AG04450 (cell line): ENCODE data around the gene PGA4. TPM values are rescaled to one million over a fixed set of nuclear protein-coding genes. Genes with fewer than 3 reads are reported as not detected.
"Not testable (repeated sequence)": the region's sequence is repeated elsewhere in the genome, so short reads cannot be mapped to it uniquely, and the experiment has no call there.

Experiments
- CTCF ChIA-PET: fragments of 300-600, 350-600 bp; formaldehyde crosslinking; extraction: SDS; loops from one replicate; lab custom pipeline; 2022; ENCODE audit warnings: antibody characterized with exemption, inconsistent platforms; lab: Charles Lee
- POLR2A ChIA-PET: fragments of 350-600 bp; formaldehyde crosslinking; extraction: SDS; loops from one replicate; lab custom pipeline; 2021; ENCODE audit warnings: antibody characterized with exemption, inconsistent platforms; lab: Yijun Ruan, JAX
- DNase-seq: peaks from one replicate; pipeline ENCODE4 v3.0.0-alpha.2; 2011; ENCODE audit warnings: low read depth, low spot score
- H3K27ac ChIP-seq: one replicate; pipeline ENCODE4 v1.5.1; 2012; ENCODE audit warnings: low read depth, low read length, control low read depth
- H3K27me3 ChIP-seq: one replicate; pipeline ENCODE4 v1.6.0; 2012; ENCODE audit warnings: low read length; ENCODE audit not compliant: control insufficient read depth, insufficient read depth
- H3K4me3 ChIP-seq: 2 replicates; pipeline ENCODE4 v1.5.1; 2011; ENCODE audit warnings: mild to moderate bottlenecking, low read depth, low read length, control low read depth
- H3K9me3 ChIP-seq: 2 replicates; pipeline ENCODE4 v1.5.1; 2012; ENCODE audit warnings: low read length; ENCODE audit not compliant: control insufficient read depth, insufficient read depth
- polyA plus RNA-seq: library from polyadenylated mRNA; depleted of rRNA; stranded (reverse); fragments of >200 nt; gene quantifications from 2 replicates; pipeline ENCODE4 v1.2.3, GENCODE V29; 2011
- TF ChIP-seq, protein P1 (sequence below): IDR thresholded peaks from 2 replicates; pipeline ENCODE4 v1.5.1; 2011; ENCODE audit warnings: low read depth, low read length, control low read depth, inconsistent platforms

Gene PGA4
- polyA plus RNA-seq, 1 experiment, result 0.82 TPM

DNA sequence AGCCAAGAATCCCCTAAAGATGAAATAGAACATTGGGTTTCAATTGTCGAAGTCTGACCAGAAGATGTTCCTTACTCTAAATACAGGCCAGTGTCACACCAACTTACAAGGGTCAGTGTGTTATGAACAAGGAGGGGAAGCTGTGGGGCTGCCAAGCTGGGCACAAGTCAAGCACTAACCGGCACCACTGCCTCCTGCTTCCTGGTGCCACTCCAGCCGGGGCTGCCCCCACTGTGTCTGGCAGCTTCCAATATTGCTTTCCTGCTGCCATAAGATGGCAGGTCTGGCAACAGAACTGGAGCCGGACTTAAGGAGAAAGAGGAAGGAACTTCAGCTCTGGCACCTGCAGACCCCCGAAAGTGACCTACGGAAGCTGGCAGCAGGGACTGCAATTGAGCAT lies 47.2 kb upstream of the PGA4 start:
- ChIA-PET CTCF (interaction anchor here (0.9 kb wide), 1 partner anchor 13 kb away, joined by 3 read pairs; no protein-coding TSS in a partner anchor), POLR2A (no interaction called here)
- TF ChIP-seq, protein P1, sequence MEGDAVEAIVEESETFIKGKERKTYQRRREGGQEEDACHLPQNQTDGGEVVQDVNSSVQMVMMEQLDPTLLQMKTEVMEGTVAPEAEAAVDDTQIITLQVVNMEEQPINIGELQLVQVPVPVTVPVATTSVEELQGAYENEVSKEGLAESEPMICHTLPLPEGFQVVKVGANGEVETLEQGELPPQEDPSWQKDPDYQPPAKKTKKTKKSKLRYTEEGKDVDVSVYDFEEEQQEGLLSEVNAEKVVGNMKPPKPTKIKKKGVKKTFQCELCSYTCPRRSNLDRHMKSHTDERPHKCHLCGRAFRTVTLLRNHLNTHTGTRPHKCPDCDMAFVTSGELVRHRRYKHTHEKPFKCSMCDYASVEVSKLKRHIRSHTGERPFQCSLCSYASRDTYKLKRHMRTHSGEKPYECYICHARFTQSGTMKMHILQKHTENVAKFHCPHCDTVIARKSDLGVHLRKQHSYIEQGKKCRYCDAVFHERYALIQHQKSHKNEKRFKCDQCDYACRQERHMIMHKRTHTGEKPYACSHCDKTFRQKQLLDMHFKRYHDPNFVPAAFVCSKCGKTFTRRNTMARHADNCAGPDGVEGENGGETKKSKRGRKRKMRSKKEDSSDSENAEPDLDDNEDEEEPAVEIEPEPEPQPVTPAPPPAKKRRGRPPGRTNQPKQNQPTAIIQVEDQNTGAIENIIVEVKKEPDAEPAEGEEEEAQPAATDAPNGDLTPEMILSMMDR, result no peak
- H3K27me3 ChIP-seq, result peaks cover 50% of the 10 kb centered on the region
- DNase-seq, result no peak
- H3K9me3 ChIP-seq, result no peaks in the 10 kb centered on the region; the same call in 1 of the 2 replicates
- H3K4me3 ChIP-seq, result no peak overlapping the region
- no peak overlapping the region for H3K27ac ChIP-seq

DNA sequence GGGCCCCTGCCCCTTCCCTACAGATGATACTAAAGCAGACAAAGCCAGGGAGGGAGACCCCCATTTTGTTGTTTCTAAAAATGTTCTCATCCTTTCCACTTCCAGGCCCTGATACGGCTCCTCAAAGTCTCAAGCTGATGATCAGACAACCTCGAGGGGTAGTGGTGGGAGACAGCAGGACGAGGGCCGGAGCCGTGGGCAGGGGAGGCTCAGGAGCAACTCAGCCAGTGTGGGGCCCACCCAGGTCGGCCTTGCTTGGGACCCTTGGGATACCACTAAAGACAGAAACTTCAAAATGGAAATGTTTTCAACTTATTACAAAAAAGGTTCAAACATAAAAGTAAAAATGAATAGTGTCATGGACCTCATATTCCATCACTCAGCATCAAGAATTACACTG lies 45.7 kb upstream of the PGA4 start:
- TF ChIP-seq, protein P1, result no peak
- CTCF ChIA-PET, result interaction anchor here (0.7 to 1.4 kb wide), 2 partner anchors 113 to 209 kb away, joined by 3 read pairs; no protein-coding TSS in a partner anchor
- H3K27me3 ChIP-seq, result peaks cover 45% of the 10 kb centered on the region
- POLR2A ChIA-PET, result no interaction called here
- no peak overlapping the region for H3K27ac ChIP-seq
- no peak overlapping the region for H3K4me3 ChIP-seq
- H3K9me3 ChIP-seq, result no peaks in the 10 kb centered on the region; the same call in 1 of the 2 replicates
- DNase-seq, result no peak

DNA sequence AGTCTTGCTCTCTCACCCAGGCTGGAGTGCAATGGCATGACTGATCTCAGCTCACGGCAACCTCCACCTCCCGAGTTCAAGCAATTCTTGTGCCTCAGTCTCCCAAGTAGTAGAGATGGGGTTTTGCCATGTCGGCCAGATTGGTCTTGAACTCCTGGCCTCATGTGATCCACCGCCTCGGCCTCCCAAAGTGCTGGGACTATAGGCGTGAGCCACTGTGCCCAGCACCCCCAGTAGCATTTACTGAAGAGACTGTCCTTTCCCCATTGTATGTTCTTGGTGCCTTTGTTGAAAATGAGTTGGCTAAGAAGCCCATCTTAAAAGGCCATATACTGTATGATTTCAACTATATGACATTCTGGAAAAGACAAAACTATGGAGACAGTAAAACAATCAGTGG lies 41.9 kb upstream of the PGA4 start:
- not testable (repeated sequence) for H3K9me3 ChIP-seq, H3K27ac ChIP-seq, H3K4me3 ChIP-seq, DNase-seq
- ChIA-PET POLR2A (interaction anchor here (0.5 kb wide), 1 partner anchor 90 kb away, joined by 6 read pairs; no protein-coding TSS in a partner anchor), CTCF (interaction anchor here (2.2 kb wide), 1 partner anchor 10 kb away, joined by 5 read pairs; no protein-coding TSS in a partner anchor)
- peaks cover 14% of the 10 kb centered on the region for H3K27me3 ChIP-seq

DNA sequence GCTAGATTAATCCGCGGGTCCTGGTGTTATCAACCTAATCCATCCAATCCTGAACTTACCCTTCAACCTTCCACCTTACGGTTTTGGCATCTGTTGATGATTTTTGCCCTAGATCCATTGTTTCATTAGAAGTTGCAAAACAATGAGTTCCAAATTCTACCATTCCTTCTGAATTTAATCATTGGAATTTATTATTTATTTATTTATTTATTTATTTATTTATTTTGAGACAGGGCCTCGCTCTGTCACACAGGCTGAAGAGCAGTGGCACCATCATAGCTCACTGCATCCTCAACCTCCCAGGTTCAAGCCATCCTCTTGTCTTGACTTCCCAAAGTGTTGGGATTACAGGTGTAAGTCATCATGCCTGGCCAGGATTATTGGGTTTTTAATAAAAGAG lies 40.7 kb upstream of the PGA4 start:
- DNase-seq, result no peak
- Histone ChIP-seq H3K27me3 (peaks cover 5% of the 10 kb centered on the region), H3K4me3 (no peak overlapping the region), H3K9me3 (no peaks in the 10 kb centered on the region), H3K27ac (no peak overlapping the region)
- ChIA-PET POLR2A (no interaction called here), CTCF (no interaction called here)
- TF ChIP-seq, protein P1, result no peak

DNA sequence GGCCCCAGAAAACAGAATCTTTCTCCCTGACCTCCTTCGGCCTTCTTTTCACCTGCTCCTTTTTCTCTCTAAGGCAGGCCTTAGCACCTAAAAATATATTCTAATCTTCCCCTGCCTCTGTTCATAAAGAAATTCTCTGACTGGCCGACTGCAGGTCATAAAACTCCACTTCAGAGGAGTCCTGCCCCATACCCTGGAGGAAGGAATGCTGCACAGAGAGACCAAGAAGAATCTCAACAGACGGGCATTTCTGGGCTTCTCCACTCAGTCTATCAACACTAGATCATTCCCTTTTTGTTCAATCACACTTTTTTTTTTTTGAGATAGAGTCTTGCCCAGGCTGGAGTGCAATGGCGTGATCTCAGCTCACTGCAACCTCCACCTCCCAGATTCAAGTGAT lies 38.5 kb upstream of the PGA4 start:
- H3K4me3 ChIP-seq, result no peak overlapping the region
- no peak overlapping the region for H3K27ac ChIP-seq
- ChIA-PET CTCF (interaction anchor here (1.0 to 1.4 kb wide), 2 partner anchors 42 to 214 kb away, joined by 3 read pairs; no protein-coding TSS in a partner anchor), POLR2A (interaction anchor here (0.6 kb wide), 1 partner anchor 213 kb away, joined by 7 read pairs; no protein-coding TSS in a partner anchor)
- DNase-seq, result no peak
- TF ChIP-seq, protein P1, result peak; percentile 32; the same call in 1 of the 2 replicates
- H3K27me3 ChIP-seq, result peaks cover 5% of the 10 kb centered on the region
- no peaks in the 10 kb centered on the region for H3K9me3 ChIP-seq
